DOHH2 (cell line): Measurements from ENCODE around the gene TGM6.

Source experiments
- CTCF ChIP-seq: fragments of 200-600 bp; sonication (generic); IDR thresholded peaks from one replicate; pipeline ENCODE4 v1.5.1; 2014; ENCODE audit warnings: antibody characterized with exemption, mild to moderate bottlenecking, low read depth, low read length; ENCODE audit not compliant: poor library complexity, severe bottlenecking
- EZH2phosphoT487 ChIP-seq: fragments of 200-600 bp; sonication (generic); IDR thresholded peaks from 2 replicates; pipeline ENCODE4 v1.6.1; 2017; ENCODE audit warnings: borderline replicate concordance, mild to moderate bottlenecking, antibody characterized with exemption, low read length, moderate library complexity, mixed read lengths

- TF ChIP-seq CTCF (no peak), EZH2phosphoT487 (no peak)
These were observed 6.2 kb upstream of the TGM6 start for GRCh38 chr20:2374346-2375125.
